Muscle of leg (tissue), 11 donors: Measurements from ENCODE around the gene GABBR2. TPM values are rescaled to one million over a fixed set of nuclear protein-coding genes. Genes with fewer than 3 reads are reported as not detected.
"Not testable (repeated sequence)": the region's sequence is repeated elsewhere in the genome, so short reads cannot be mapped to it uniquely, and the experiment has no call there.

ENCODE experiments used
- DNase-seq: peaks from one replicate; pipeline ENCODE4 v3.0.0; 2013
- H3K27ac ChIP-seq: one replicate; pipeline ENCODE4 v1.5.1; 2013; ENCODE audit warnings: mild to moderate bottlenecking, low read length, control low read depth
- H3K27me3 ChIP-seq: one replicate; pipeline ENCODE4 v1.6.1; 2013; ENCODE audit warnings: low read length; ENCODE audit not compliant: control insufficient read depth, insufficient read depth
- H3K36me3 ChIP-seq: one replicate; pipeline ENCODE4 v1.6.1; 2013; ENCODE audit warnings: low read length; ENCODE audit not compliant: control insufficient read depth, insufficient read depth
- H3K4me1 ChIP-seq: one replicate; pipeline ENCODE4 v1.6.1; 2013; ENCODE audit warnings: low read length; ENCODE audit not compliant: control insufficient read depth, insufficient read depth
- H3K4me3 ChIP-seq: one replicate; pipeline ENCODE4 v1.5.1; 2013; ENCODE audit warnings: low read length, control low read depth
- H3K9me3 ChIP-seq: replicated peaks from 2 replicates; pipeline ENCODE4 v1.6.1; 2013; ENCODE audit warnings: low read depth, low read length; ENCODE audit not compliant: control insufficient read depth
- WGBS: methylation state at CpG from one replicate; pipeline ENCODE4 v1.1.5; 2013; ENCODE audit warnings: missing lambda C conversion rate; ENCODE audit not compliant: insufficient coverage; 5-methylcytosine and 5-hydroxymethylcytosine counted together
- polyA plus RNA-seq, 8 donors: library from polyadenylated mRNA; unstranded; fragments of 120-200 nt; gene quantifications; one replicate each; pipeline versions ENCODE4 v1.2.1 to v1.2.3, GENCODE V29; 2013; ENCODE audit warnings: inconsistent platforms in 1 of 8, low replicate concordance in 1 of 8; ENCODE audit not compliant: insufficient read length in 8 of 8, insufficient read depth in 1 of 8
- total RNA-seq: library from RNA; stranded (reverse); fragments of 120-200 nt; gene quantifications from one replicate; pipeline ENCODE4 v1.2.4, GENCODE V29; 2013

Gene GABBR2
- total and polyA plus RNA-seq, 9 donors: 0.35 to 1.6 (median 0.89) TPM

GRCh38 chr9:98688710-98689495 lies 19.8 kb downstream of the GABBR2 start:
- no peak overlapping the region for H3K27ac ChIP-seq
- no peaks in the 10 kb centered on the region for H3K36me3 ChIP-seq
- peaks cover 5% of the 10 kb centered on the region for H3K27me3 ChIP-seq
- H3K4me1 ChIP-seq: no peaks in the 10 kb centered on the region
- no peaks in the 10 kb centered on the region for H3K9me3 ChIP-seq
- H3K4me3 ChIP-seq: no peak overlapping the region
- WGBS: 83% methylated on average over 5 of the region's 7 CpGs
- no peak for DNase-seq

GRCh38 chr9:98687911-98688310 lies 20.8 kb downstream of the GABBR2 start:
- no peaks in the 10 kb centered on the region for H3K36me3 ChIP-seq
- H3K4me3 ChIP-seq: no peak overlapping the region
- no CpG with 5 or more reads among the region's 1 CpG for WGBS
- H3K4me1 ChIP-seq: no peaks in the 10 kb centered on the region
- H3K9me3 ChIP-seq: no peaks in the 10 kb centered on the region
- H3K27me3 ChIP-seq: peaks cover 5% of the 10 kb centered on the region
- H3K27ac ChIP-seq: no peak overlapping the region
- no peak for DNase-seq

GRCh38 chr9:98686961-98687855 lies 21.5 kb downstream of the GABBR2 start:
- H3K27ac ChIP-seq: no peak overlapping the region
- peaks cover 5% of the 10 kb centered on the region for H3K27me3 ChIP-seq
- no peaks in the 10 kb centered on the region for H3K9me3 ChIP-seq
- DNase-seq: no peak
- no peaks in the 10 kb centered on the region for H3K4me1 ChIP-seq
- H3K4me3 ChIP-seq: no peak overlapping the region
- 56% methylated on average over 7 of the region's 7 CpGs for WGBS
- no peaks in the 10 kb centered on the region for H3K36me3 ChIP-seq

GRCh38 chr9:98684816-98685215 lies 23.9 kb downstream of the GABBR2 start:
- H3K9me3 ChIP-seq, DNase-seq, H3K27ac ChIP-seq, H3K4me1 ChIP-seq, H3K4me3 ChIP-seq, H3K27me3 ChIP-seq, H3K36me3 ChIP-seq: not testable (repeated sequence)
- 100% methylated on average over 2 of the region's 2 CpGs for WGBS

- Histone ChIP-seq H3K27ac (no peak overlapping the region), H3K4me1 (no peaks in the 10 kb centered on the region), H3K36me3 (no peaks in the 10 kb centered on the region), H3K4me3 (no peak overlapping the region), H3K27me3 (peaks cover 7% of the 10 kb centered on the region), H3K9me3 (peaks cover 3% of the 10 kb centered on the region)
- no peak for DNase-seq
- 8% methylated on average over 5 of the region's 9 CpGs for WGBS
These were observed 30.4 kb downstream of the GABBR2 start for GRCh38 chr9:98678244-98678842.

GRCh38 chr9:98673681-98674080 lies 35.1 kb downstream of the GABBR2 start:
- Histone ChIP-seq H3K4me1 (no peaks in the 10 kb centered on the region), H3K36me3 (no peaks in the 10 kb centered on the region), H3K27ac (no peak overlapping the region), H3K9me3 (peaks cover 3% of the 10 kb centered on the region), H3K27me3 (peaks cover 7% of the 10 kb centered on the region), H3K4me3 (no peak overlapping the region)
- DNase-seq: no peak
- 60% methylated on average over 2 of the region's 5 CpGs for WGBS

- peaks cover 2% of the 10 kb centered on the region for H3K27me3 ChIP-seq
- H3K9me3 ChIP-seq: no peaks in the 10 kb centered on the region
- H3K4me3 ChIP-seq: no peak overlapping the region
- 58% methylated on average over 4 of the region's 4 CpGs for WGBS
- H3K27ac ChIP-seq: no peak overlapping the region
- DNase-seq: no peak
- no peaks in the 10 kb centered on the region for H3K4me1 ChIP-seq
- H3K36me3 ChIP-seq: no peaks in the 10 kb centered on the region
These were observed 41.6 kb downstream of the GABBR2 start for GRCh38 chr9:98667005-98667640.

GRCh38 chr9:98665501-98665900 lies 43.2 kb downstream of the GABBR2 start:
- WGBS: 80% methylated on average over 2 of the region's 4 CpGs
- H3K4me3 ChIP-seq: no peak overlapping the region
- no peaks in the 10 kb centered on the region for H3K4me1 ChIP-seq
- no peak for DNase-seq
- no peak overlapping the region for H3K27ac ChIP-seq
- no peaks in the 10 kb centered on the region for H3K9me3 ChIP-seq
- no peaks in the 10 kb centered on the region for H3K36me3 ChIP-seq
- peaks cover 2% of the 10 kb centered on the region for H3K27me3 ChIP-seq

- H3K36me3 ChIP-seq: no peaks in the 10 kb centered on the region
- H3K9me3 ChIP-seq: no peaks in the 10 kb centered on the region
- peaks cover under 1% of the 10 kb centered on the region for H3K27me3 ChIP-seq
- no peak overlapping the region for H3K4me3 ChIP-seq
- H3K4me1 ChIP-seq: peaks cover 7% of the 10 kb centered on the region
- 61% methylated on average over 2 of the region's 4 CpGs for WGBS
- no peak overlapping the region for H3K27ac ChIP-seq
- no peak for DNase-seq
These were observed 48.2 kb downstream of the GABBR2 start for GRCh38 chr9:98660541-98660940.
